Cardiac fibroblast (primary cell): Measurements from ENCODE around the gene FAM193B.

Source experiments
- DNase-seq, 2 donors: peaks; one replicate each; pipeline versions ENCODE4 v3.0.0 to v3.0.0-alpha.2; 2010; ENCODE audit warnings: low read depth in 2 of 2
- H3K4me3 ChIP-seq, 2 donors: replicated peaks in 1 of 2; 1 replicate in 1 of 2; 2 replicates in 1 of 2; pipeline ENCODE4 v1.5.1; 2011; ENCODE audit warnings: low read depth in 2 of 2, low read length in 2 of 2, mild to moderate bottlenecking in 2 of 2, moderate library complexity in 1 of 2
- CTCF ChIP-seq: IDR thresholded peaks from one replicate; pipeline ENCODE4 v1.5.1; 2011; ENCODE audit warnings: low read depth, mild to moderate bottlenecking, low read length, inconsistent platforms

FAM193B gene

GRCh38 chr5:177519463-177520235 is 34.7 kb downstream of the FAM193B start:
- no peak overlapping the region for H3K4me3 ChIP-seq
- DNase-seq, result no peak
- TF ChIP-seq CTCF, result no peak

DNA sequence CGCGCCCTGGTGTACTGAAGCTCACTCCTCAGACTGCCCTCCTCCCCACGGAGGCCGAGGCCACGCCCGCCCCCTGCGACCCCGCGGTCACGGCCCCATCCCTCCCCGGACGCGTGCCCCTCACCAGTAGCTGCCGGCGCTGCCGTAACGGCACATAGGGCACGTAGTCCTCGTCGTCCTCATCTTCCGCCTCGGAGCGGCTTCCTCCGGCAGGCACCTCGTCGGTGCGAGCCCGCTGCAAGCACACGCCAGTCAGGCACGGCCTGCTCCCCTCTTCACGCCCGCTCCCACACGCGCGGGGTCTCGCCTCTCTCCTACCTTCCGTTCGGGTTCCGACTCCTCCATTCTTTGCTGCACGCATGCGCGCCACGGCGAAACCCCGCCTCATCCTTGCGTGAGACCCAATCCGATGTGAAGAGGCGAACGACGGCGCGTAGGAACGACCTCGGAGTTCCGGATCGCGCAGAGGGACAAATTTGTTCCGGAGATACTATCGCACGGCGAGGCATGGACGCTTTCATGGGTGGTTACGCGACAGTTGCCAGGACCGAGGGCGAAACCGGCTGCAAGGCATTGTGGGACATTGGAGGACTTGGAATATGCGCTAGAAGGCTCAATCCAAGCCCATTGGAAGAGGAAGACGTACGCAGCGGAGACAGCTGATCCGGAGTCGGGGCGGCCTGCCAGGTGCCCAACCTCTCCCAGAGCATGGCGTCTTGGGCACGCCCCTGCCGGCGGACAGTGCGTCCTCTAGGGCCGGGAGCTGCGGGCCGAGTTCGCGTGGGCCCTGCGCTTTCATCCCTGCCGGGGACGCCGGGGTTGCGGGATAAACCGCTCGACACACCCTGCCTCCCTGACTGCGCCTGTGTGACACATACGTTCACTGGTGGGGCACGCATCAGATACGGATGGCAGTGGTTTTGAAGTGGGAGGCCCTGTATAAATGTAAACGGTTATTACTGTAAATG is 37.5 kb downstream of the FAM193B start, which contains the start of gene DDX41:
Gene DDX41, minus strand, starts transcription at position 361 of the 968 bp plus-strand sequence. Its CDS starts 16 bp downstream, at position 345.
- DNase-seq, result peak; percentile 99
- TF ChIP-seq CTCF, result no peak
- H3K4me3 ChIP-seq, result peak within 1 kb of the TSS; percentile 81 to 100

DNA sequence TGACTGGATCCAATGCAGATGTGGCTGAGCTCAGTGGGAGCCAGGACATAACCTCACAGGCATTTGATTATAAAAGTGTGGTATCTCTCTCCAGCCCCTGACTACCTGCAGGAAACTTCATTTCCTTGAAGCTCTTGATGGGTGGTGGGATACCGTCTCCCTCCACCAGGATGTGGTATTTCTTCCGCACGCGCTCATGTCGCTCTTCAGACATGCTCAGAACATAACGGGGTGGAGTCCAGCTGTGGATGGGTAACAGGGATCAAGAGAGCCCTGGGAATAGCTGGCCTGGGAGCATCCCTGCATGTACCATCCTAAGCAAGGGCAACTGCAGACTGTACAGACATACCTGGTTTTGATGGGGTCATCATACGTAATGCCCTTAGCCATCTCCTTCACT is 38.8 kb downstream of the FAM193B start:
- TF ChIP-seq CTCF, result no peak
- DNase-seq, result no peak
- H3K4me3 ChIP-seq, result peak overlapping the region; percentile 11 to 81

- H3K4me3 ChIP-seq, result peak overlapping the region in 1 of 2 donors; percentile 81
- TF ChIP-seq CTCF, result no peak
- DNase-seq, result no peak
Observed at GRCh38 chr5:177514541-177514940, 39.8 kb downstream of the FAM193B start.

GRCh38 chr5:177513500-177513899 is 40.9 kb downstream of the FAM193B start:
- no peak overlapping the region for H3K4me3 ChIP-seq
- TF ChIP-seq CTCF, result no peak
- DNase-seq, result no peak

- no peak for DNase-seq
- H3K4me3 ChIP-seq, result no peak overlapping the region
- TF ChIP-seq CTCF, result no peak
Observed at GRCh38 chr5:177512736-177513380, 41.5 kb downstream of the FAM193B start.
